ENCODE data around the gene PLPP7.
"Not testable (repeated sequence)": the region's sequence is repeated elsewhere in the genome, so short reads cannot be mapped to it uniquely, and the experiment has no call there.

The PLPP7 gene

DNA sequence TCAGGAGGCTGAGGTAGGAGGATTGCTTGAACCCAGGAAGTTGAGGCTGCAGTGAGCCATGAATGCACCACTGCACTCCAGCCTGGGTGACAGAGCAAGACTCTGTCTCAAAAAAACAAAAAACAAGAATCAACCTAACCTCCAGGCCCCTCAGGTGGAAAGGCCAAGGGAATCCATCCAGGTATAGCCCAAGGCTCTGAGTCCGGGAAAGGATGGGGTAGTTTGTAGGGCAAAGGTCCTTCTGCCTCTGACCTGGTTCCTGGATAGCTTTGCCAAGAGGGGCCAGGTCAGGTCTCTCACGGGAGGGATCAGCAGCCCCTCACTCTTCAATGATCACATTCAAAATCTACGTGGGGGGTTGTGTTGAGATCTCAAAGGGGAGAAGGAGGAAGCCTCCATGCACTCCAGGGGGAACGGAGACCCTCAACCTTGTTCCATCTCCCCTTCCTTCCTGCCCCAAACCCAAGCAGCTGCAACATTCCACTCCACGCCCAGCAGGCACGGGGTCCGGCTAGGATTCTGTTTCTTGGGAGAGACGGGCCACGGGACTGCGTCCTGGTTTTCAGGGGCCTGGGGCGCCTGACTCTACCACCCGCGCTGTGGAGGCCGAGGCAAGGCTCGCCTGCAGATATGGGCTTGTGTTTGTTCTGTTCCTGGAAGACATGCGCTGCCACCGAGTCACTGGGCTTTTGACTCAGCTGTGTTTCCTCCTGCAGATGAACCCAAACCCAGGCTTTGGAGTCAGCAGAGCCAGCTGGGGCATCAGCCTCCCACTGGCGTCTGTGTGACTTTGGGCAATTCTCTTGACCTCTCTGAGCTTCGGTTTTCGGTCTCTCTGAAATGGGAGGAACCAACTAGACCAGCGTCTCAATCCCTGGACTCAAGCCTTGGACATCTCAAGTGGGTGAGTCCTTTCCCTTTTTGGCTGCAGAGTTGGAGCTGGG lies 35.5 kb downstream of the PLPP7 start:
- no peak for DNase-seq (ENCODE audit: extremely low read depth in 1 of 2, low read depth in 1 of 2)

DNA sequence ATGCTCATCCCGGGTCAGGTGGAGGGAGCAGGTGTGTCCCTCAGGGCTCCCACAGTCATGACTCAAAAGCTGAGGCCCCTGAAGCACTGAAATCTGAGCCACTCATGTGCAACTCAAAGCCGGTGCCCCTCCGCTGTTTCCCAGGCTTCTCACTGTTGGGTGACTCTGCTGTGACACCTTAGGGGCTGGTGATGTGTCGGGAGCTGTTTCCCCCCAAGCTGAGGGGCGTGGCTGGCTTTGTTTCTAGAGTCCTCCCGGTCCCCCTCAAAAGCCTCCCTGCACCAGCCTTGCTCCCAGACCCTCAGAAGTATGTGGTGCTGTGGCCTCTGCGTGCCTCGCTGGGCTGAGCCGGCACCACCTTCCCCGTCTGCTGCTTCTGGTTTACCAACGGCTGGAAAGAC lies 39.7 kb downstream of the PLPP7 start:
- no peak for DNase-seq (ENCODE audit: extremely low read depth in 1 of 2, low read depth in 1 of 2)

- DNase-seq (ENCODE audit: extremely low read depth in 1 of 2, low read depth in 1 of 2), result no peak
These were observed 41.5 kb downstream of the PLPP7 start for GRCh38 chr9:131330814-131331600.

DNA sequence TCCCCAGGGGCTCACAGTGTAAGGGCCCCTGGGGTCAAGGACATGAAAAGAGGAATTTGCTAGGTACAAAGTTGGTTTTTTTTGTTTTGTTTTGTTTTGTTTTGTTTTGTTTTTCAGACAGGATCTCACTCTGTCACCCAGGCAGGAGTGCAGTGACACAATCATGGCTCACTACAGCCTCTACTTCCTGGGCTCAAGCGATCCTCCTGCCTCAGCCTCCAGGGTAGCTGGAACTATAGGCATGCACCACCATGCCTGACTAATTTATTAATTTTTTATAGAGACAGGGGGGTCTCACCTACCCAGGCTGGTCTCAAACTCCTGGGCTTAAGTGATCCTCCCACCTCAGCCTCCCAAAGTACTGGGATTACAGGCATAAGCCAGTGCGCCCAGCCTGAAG lies 42.5 kb downstream of the PLPP7 start:
- DNase-seq (ENCODE audit: extremely low read depth in 1 of 2, low read depth in 1 of 2), result not testable (repeated sequence)

- no peak for DNase-seq (ENCODE audit: extremely low read depth in 1 of 2, low read depth in 1 of 2)
These were observed 44.5 kb downstream of the PLPP7 start for GRCh38 chr9:131333771-131334628.

GRCh38 chr9:131334629-131335367 lies 45.3 kb downstream of the PLPP7 start:
- DNase-seq (ENCODE audit: extremely low read depth in 1 of 2, low read depth in 1 of 2), result no peak

DNA sequence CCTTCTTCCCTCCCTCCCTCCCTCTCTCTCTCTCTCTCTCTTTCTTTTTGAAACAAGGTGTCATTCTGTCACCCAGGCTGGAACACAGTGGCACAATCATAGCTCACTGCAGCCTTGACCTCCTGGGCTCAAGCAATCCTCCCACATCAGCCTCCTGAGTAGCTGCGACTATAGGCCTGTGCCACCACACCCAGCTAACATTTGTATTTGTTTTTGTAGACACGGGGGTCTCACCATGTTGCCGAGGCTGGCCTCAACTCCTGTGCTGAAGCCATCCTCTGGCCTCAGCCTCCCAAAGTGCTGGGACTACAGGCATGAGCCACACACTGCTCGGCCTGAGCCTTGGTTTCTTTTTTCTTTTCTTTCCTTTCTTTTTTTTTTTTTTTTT lies 45.8 kb downstream of the PLPP7 start:
- no peak for DNase-seq (ENCODE audit: extremely low read depth in 1 of 2, low read depth in 1 of 2)

- no peak for DNase-seq (ENCODE audit: extremely low read depth in 1 of 2, low read depth in 1 of 2)
These were observed 47.8 kb downstream of the PLPP7 start for GRCh38 chr9:131337131-131337848.

DNA sequence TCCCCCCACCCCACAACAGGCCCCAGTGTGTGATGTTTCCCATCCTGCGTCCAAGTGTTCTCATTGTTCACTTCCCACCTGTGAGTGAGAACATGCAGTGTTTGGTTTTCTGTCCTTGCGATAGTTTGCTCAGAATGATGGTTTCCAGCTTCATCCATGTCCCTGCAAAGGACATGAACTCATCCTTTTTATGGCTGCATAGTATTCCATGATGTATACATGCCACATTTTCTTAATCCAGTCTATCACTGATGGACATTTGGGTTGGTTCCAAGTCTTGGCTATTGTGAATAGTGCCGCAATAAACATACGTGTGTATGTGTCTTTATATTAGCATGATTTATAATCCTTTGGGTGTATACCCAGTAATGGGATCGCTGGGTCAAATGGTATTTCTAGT lies 49.7 kb downstream of the PLPP7 start:
- DNase-seq (ENCODE audit: extremely low read depth in 1 of 2, low read depth in 1 of 2), result not testable (repeated sequence)

- not testable (repeated sequence) for DNase-seq (ENCODE audit: extremely low read depth in 1 of 2, low read depth in 1 of 2)
These were observed 55.5 kb downstream of the PLPP7 start for GRCh38 chr9:131344931-131345535.

- DNase-seq (ENCODE audit: extremely low read depth in 1 of 2, low read depth in 1 of 2), result no peak
These were observed 57.0 kb downstream of the PLPP7 start for GRCh38 chr9:131346559-131346958.

DNA sequence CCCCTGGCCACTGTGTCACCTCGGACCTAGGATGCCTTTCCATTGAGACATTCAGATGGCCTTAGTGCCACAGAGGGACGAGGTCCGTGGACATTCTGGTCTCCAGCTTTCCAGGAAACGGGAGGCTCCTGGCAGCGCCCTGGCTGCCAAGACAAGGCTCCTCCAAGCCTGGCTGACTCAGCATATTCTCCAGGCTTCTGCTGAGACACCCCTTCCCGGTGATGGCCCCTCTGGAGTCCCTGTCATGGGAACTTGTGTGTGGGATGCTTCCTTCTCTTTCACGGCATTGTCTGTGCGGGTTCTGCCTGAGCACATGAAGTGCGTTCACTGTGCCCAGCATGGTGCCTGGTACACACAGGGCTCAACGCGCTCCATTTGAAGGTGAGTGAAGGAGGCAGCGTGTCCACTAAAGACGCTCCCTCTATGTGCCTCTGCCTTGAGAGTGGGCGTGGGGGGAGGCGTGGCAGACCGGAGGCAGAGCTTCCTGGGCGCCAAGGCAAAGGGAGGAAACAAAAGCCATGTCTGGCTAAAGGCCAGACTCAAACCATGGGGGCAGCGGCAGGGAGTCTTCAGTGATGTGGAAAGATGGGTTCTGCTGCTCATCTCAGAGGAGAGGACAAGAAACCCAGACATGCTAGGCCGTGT lies 58.0 kb downstream of the PLPP7 start:
- DNase-seq (ENCODE audit: extremely low read depth in 1 of 2, low read depth in 1 of 2), result no peak

DNA sequence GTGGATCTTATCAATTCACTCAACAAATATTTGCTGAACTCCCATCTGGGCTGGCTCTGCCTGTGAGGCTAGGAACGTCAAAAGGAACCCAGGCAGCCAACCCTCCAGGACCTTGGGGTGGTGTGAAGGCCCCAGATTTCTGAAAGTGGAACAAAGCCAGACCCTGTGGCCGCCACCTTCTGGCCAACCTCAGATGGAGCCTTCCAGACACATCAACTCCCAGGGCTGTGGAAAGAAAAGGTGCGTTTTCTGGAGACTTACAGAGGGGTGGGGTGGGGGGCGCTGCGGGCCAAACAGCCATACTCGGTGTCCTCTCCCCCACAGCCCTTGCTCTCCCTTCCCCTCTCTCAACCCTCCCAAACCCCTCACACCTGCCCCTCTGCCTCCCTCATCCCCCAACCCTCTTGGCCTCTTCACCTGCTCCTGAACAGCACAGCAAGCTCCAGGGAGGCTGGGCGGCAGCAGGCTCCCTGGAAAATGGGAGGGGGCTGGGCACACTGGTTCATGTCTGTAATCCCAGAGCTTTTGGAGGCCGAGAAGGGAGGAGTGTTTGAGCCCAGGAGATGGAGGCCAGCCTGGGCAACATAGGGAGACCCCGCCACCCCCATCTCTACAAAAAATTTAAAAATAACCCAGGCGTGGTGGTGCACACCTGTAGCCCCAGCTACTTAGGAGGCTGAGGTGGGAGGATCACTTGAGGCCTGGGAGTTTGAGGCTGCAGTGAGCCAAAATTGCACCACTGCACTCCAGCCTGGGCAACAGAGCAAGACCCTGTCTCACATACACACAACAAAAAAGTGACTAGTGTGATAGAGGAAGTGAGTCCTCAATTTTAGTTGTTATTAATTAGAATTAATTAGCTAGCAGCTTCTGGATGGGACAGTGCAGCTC lies 59.4 kb downstream of the PLPP7 start:
- no peak for DNase-seq (ENCODE audit: extremely low read depth in 1 of 2, low read depth in 1 of 2)

GRCh38 chr9:131349522-131349880 lies 60.0 kb downstream of the PLPP7 start:
- DNase-seq (ENCODE audit: extremely low read depth in 1 of 2, low read depth in 1 of 2), result no peak

DNA sequence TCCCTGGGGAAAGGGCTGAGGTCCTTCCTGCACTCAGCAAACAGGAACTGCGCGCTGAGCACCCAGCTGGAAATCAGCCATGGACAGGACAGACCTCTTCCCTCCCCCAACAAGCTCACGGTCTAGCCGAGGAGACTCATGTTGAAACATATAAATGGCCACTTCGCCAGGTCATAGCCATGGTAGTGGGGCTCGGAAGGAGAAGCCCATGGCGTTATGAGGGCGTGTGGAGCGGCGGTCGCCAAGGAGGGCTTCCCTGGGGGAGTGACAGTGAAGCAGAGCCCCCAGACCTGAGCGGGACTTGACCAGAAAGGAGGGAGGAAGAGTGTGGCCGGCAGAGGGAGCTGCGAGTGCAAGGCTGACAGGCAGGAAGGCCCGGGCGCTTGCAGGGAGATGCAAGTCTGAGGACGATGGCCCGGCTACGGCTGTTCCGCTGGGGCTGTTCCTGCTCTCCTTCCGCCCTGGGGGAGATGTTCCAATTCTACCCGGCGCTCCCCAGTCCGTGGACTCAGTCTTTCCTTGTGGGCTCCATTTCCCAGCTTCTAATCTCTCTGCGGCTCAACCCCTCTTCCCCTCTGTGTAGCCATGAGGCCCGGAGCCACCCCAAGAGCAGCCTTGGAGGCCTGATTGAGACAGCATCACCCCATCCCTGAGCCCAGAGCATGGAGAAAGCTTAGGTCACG lies 60.5 kb downstream of the PLPP7 start:
- DNase-seq (ENCODE audit: extremely low read depth in 1 of 2, low read depth in 1 of 2), result peak; percentile 67 to 79

DNA sequence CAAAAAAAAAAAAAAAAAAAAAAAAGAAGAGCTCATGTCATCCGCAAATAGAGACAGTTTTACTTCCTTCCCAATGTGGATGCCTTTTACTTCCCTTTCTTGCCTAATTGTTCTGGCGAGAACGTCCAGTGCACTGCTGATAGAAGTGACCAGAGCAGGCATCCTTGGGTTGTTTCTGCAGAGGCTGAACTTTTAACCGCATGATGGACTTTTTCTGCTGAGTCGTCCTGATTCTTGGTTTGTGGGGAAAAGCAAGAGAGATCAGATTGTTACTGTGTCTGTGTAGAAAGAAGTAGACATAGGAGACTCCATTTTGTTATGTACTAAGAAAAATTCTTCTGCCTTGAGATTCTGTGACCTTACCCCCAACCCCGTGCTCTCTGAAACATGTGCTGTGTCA lies 67.0 kb downstream of the PLPP7 start:
- DNase-seq (ENCODE audit: extremely low read depth in 1 of 2, low read depth in 1 of 2), result not testable (repeated sequence)

- DNase-seq (ENCODE audit: extremely low read depth in 1 of 2, low read depth in 1 of 2), result no peak
These were observed 69.0 kb downstream of the PLPP7 start for GRCh38 chr9:131358556-131358955.
